GM21367 (cell line): Measurements from ENCODE around the gene PRXL2B.

Experiments
- ATAC-seq: cut with Tn5 transposase; IDR thresholded peaks from one replicate; pipeline ENCODE4 v1.9.1; 2021; ENCODE audit not compliant: unreplicated experiment

Gene PRXL2B

DNA sequence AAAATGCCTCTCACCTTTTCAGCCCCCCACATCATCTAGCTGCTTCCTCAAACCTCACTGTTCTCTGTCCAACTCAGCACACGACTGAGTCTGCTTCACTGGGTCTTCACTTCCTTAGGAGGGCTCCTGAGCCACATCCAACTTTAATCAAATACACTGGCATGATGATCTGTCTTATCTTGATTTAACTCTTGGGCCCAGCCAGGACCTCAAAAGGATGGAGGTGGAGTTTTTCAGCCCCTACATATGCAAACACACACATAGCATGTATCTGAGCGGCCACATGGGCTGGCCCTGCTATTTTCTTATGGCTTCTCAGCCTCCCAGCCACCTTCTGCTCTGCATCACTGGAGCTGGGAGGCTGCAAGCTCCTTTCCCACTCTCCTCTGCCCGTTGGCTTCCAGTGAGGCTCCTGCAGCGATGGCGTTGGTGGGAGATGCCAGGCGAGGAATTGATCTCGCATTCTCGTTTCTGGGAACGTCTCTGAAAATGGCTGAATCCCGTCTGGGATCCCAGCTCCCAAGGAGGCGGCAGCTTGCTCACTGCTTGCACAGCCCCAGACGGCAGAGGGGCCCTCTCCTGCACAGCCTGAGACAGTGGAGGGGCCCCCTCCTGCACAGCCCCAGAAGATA lies 1.8 kb upstream of the PRXL2B start:
- peak; percentile 1 for ATAC-seq

DNA sequence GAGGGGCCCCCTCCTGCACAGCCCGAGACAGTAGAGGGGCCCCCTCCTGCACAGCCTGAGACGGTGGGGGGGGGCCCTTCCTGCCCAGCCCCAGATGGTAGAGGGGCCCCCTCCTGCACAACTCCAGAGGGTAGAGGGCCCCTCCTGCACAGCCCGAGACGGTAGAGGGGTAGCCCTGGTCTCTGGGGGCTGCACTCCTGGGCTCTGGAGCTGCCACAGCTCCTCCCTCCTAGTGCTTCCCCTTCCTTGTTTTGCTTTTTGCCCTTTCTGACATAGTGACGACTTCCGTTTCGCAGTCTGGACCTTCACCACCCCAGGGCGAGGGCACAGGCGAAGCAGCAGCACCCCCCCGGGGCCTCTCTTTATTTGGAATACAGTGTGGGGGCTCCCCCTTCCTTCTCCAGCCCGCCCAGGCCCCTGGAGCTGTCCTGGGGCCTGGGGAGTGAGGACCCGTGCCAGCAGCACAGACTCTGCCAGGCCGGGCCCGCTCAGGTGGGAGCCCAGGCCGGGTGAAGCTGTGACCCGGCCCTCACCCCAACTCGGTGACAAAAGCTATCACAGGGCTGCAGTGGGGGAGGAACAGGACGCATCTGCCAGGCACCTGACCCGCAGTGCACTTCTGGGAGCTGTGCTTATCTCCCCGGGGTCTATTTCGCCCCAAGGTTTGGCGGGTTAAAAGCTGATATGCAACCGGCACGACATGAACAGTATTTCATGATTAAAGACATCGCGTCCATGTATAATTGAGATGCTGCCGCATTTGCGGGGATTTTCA lies 1.1 kb upstream of the PRXL2B start:
- peak; percentile 33 for ATAC-seq

DNA sequence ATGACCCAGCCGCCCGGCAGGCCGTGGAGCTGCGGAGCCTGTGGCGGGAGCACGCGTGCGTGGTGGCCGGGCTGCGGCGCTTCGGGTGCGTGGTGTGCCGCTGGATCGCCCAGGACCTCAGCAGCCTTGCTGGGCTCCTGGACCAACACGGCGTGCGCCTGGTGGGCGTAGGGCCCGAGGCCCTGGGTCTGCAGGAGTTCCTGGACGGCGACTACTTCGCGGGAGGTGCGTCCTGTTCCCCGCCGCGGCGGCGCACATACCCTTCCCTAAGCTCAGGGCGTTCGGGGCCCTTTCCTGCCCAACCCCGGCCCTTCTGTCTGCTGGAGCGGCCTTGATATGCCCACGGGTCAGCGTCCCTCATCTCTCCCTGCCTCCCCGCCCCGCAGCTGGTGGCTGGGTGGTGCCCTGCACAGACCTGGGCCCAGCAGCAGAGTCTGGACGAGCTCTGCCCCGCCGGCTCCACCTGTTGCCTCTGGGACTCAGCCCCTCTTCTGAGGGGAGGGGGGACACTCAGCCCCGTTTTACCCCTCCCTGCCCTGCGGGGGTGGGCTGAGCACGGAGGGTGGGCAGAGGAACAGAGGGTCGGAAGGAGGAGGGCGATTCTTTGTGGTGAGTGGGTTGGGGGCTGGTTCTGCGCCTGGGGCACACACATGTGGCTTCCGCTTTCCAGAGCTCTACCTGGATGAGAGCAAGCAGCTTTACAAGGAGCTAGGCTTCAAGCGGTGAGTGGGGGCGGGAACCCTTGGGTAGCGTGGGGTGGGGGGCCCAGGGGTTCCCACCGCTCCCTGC lies 688 bp downstream of the PRXL2B start:
- ATAC-seq = no peak

DNA sequence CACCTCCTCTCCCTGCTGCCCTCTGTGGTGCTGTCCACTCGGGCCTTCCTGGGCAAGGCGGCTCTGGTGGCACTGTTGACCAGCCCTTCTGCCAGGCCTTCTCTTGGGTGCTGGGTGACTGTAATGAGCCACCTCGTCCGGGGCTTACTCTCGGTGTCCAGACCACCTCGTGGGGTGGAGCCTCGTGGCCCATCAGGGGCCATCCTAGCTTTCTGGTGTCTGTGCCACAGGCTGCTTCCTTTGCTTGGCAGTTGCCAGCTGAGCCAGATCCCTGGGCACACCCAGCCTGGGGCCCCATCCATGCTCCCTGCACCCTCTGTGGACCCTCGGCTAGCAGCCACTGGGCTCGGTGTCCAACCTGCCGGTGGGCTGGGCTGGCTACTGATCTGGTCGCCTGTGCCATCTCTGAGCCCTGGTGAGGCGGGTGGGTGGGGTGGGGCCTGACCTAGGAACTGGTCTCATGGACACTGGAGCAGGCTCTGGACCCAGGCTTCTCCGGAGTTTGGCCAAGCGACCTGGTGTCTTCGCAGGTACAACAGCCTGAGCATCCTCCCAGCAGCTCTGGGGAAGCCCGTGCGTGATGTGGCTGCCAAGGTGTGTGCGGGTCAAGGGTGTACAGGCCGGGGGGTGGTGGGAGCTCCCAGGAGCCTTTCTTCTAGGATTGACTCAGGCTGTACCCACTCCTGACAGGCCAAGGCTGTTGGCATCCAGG lies 1.4 kb downstream of the PRXL2B start:
- ATAC-seq = no peak

DNA sequence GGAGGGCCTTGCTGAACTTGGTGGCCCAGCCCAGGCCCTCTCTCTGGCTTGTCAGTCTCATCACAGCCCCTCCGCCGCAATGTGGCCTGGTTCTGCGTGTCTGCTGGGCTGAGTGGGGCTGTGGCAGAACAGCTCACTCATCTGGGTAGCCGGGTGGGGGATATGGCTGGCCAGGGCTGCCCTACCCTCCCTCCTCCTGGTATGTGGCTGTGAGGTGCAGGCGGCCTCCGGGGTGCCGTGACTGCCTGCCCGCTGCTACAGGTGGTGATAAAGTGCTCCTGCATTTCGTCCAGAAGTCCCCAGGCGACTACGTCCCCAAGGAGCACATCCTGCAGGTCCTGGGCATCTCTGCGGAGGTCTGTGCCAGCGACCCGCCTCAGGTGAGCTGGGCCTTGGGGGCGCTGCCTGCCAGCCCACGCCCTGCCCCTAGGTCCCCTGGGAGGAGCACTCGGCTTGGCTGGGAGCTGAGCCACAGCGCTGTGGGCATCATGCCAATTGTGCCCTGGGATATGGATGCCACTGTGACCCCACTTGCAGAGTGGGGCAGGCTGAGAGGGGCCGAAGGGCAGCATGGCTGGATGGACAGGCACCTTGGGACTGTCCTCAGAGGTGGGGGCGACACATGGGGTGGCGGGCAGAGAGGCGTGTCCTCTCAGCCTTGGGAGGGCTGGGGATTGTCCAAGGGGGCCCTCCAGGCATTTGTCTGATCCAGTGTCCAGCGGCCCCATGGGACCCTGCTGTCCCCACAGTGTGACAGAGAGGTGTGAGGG lies 2.3 kb downstream of the PRXL2B start:
- ATAC-seq = no peak

DNA sequence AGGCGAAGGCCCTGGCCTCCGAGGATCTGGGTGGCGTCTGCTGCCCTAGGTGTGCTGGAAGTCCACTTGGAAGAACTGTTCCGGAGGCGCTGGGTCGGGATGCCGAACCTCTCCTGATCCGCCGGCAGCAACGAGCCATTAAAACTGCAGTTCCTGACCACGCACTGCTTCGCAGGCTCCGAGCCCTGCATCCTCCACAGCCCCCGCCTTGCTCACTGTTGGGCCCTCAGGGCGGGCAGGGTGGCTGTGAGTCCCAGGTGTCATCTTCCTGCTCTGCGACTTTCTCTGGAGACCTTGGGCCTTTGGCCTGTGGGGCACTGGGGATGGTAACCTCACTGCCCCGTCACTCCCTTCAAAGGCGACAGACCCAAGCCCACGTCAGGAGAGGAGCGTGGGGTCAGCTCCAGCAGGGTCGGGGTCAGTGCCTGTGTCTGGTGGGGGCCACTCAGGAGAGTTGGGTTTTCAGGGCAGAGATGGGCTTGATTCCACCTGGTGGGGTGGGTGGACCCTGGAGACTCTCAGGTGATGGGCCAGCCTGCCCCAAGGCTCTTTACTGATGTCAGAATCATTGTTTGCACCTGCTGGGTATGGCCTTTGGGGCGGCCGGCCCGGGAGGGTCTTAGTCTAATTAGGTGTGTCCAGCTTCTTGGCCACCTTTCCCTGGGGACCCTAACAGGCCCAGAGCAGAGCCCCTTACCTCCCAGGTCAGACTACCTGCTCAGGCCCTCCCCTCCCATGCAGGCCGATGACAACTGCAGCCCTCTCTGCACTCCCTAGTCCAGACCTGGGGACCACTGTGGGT lies 3.1 kb downstream of the PRXL2B start:
- no peak for ATAC-seq

DNA sequence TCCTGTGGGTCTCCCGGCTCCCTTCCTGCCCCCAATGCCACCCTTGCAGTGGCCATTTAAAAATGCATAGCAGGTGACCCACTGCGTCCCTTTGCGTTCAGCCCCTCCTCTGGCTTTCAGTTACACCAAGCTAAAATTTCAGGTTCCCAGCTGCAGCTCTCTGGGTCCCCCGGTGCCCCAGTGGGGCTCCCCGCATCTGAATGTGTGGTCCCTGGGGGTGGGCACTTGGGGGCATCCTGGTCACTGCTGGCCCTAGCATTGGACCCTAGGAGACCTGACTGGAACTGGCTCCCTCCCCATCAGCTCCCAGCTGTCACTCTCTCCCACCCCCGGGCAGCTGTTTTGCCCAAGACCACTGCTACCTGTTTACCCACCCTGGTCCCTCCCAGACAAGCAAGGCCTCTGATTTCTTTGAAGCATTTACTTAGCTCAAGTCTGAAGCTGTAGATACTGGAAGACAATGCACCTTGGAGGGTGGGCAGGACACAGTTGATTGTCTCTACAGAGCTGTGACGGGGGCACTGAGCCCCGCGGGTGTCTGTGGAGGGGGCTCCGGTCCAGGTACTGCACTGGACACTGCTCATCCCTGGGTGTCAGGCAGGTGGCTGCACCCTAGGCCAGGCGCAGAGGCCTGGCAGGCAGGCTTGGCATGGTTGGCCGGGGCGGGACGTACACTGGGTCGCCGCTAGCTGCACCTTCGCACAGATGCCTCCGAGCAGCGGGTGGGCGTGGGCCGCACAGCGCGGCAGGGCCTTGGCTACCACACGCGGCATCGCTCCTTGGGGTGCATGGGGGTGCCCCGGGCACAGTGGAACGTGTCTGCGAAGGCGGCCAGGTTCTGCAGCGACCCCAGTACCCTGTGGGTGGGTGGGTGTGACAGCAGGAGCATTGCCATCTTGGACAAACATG lies 3.9 kb downstream of the PRXL2B start:
- no peak for ATAC-seq

DNA sequence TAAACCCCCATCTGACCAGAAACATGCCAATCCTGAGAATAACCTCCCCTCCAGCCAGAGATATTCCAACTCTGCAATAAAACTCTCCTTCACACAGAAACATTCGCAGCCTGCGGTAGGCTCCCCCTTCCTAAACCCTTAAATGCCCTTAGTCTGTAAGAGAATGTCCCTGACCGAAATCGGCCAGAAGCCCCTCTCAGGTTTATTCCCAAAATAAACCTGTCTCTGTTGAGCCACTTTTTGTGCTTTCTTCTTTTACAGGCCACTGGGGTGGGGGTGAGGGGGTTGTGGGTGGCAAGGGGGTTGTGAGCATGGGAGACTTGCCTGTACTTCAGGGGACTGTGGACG lies 4.6 kb downstream of the PRXL2B start:
- no peak for ATAC-seq

DNA sequence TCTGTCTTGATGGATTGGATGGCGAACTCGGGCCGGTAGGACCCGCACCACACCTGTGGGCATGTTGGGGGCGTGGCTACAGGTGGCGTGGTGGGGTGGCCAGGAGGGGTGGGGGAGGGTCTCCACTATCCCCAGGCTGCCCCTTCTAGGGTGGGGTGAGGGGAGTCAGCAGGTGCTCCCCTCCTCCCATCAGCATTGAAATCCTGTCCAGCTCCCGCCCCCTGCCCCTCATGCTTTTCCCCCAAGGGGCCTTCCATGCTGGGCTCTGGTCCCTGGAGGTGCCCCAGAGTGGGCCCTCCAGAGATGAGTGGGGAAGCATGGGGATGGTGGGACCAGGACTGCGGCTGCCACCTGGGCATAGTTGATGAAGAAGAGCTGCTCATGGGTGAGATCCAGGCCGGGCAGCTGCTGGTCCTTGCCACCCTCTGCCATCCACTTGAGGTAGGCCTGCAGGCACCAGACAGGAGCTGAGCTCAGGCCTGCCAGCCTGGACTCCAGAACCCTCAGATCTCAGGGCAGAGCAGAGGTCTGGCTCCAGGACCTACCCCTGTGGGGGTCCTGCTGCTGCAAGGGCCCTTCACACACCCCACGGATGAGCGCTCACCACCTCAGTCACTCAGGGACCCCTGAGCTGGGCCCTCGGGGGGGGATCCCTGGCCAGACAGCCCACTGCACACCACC lies 5.1 kb downstream of the PRXL2B start:
- ATAC-seq = no peak

DNA sequence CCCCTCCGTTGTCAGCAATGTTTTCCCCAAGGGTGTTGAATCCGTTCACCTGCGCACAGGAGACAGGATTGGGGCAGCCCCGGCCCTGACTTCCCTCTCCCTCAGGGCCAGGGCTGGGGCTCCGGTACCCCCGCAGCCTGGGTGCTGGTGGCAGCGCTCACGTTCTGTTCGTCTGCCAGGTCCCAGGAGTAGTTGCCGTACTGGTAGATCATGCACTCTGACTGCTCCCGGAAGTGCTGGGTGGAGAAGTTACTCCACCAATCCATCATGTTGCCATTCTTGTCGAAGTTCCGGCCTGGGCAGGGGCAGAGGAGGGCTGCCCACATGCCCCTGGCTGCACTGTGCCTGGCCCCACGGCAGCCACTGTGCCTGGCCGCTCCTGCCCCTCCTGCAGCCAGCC lies 6.1 kb downstream of the PRXL2B start:
- ATAC-seq = no peak

DNA sequence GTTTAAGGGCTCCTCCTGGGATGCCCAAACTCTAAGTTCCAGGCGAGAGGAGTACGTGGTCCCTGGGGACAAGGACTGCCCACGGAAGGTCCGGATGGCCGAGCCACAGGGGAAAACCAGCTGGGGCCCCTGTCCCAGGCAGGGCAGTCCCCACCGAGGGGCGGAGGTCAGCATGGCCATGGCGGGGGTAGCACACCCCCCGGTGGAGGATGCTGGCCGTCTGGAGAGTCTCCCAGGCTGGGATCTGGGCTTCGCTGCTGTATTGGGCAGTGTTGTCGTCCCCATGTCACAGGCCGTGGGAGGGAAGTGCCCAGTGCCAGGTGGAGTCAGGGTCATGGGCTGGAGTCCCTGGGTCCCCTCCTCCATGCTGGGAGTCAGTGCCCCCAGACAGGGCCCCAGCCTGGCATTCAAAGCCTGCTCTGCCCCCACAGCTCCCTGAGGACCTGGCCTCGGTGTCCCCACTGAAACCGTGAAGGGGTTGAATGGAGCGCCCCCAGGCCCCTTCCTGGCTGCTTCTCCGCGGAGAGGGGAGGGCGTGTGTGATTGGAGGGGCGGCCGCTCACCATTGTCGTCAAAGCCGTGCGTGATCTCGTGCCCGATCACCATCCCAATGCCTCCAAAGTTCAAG lies 6.8 kb downstream of the PRXL2B start:
- ATAC-seq = no peak

DNA sequence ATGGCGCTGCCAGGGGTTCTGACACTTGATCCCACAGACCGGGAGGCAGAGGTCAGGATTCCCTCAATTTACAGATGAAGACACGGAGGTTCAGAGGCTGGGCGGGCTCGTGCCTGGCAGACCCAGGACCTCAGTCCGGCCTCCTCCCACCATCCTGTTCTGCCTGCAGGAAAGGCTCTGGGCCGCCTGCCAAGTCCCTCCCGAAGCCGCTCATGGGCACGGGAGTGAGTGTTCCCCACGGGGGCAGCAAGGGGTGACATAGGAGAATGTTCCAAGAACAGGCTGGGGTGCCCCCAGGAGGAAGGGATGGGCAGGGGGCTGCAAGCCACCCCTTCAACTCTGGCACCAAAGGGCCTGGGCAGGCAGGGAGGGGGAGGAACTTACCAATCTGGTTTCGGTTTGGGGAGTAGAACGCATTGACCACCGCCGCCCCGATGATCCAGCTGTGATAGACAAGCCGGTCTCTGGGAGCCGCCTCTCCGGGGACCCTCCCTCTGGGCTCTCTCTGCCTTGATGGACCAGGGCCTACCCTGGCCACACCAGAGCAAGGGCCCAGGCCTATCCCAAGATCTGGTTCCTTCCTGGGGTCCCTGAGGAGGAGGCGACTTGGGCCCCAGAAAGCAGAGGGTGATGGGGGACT lies 7.5 kb downstream of the PRXL2B start:
- ATAC-seq = no peak

DNA sequence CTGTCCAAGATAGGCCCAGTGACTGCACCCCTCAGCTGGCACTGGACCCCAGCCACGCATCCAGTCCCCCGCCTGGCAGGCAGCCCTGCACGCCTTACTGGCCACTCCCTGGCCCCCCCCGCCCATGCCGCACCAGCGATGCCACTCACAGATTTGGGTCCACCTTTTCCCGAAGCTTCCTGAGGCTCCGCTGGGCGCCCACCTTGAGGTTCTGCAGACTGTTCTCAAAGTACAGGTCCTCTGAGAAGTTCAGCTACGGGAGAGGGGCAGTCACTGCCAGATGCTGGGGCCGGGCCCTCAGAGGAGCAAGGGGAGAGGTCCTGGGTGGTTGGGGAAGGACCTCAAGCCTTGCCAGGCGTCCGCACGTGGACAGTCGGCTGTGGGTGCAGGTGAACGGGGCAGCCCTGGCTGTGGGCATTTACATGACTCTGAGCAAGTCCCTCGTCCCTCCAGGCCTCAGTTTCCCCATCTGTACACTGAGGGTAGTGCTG lies 8.1 kb downstream of the PRXL2B start:
- ATAC-seq = no peak

DNA sequence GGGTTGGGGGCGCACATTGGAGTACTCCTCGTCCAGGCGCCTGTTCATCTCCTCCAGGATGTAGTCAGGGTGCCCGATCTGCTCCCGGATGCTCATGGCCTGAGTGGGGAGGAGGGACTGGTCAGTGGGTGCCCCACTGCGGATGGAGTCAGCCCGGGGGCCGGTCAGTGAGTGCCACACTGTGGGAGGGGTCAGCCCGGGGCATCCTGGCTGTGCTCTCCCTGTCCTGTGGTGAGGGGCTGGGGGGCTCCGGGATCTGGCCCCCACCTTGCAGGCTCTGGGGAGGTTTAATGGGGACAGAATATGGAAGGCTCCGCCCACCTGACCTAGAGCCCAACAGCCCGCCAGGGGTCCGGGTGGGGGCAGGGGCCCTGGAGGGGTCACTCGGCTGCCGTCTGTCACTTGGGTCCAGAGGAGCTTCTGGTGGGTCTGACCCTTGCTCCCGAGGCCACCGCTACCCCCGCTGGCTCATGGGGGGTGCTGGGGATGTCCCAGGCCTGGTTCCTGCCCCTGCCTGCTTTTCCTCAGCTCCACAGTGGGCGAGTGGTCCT lies 8.8 kb downstream of the PRXL2B start:
- ATAC-seq = no peak

DNA sequence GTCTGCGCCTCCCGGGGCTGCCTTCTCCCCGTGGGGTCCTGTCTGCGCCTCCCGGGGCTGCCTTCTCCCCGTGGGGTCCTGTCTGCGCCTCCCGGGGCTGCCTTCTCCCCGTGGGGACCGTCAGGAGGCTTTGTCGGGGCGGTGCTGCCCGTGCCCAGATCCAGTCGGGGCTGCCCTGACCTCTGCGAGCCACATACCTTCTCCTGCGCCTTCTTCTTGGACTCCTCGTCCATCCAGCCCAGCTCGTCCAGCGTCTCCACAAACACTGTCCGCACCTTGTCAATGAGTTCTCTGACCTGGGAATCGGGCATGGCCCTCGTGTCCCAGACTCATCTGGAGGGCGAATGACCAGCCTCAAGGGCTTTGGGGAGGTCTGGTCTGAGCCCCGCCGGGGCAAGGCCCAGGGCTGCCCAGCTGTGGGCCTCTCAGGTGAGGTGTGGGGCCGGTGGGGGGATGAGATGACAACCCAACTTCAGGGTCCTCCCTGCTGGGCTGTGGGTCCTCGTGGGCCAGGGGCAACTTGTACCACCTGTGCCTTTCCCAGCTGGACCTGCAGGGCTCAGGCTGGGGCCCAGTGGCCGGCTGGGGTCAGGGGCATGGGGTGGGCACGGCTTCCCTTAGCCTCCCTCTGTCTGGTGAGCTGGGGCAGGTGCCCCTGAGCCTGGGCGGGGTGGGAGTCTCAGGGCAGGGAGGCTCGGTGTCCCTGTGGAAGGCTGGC lies 9.4 kb downstream of the PRXL2B start:
- no peak for ATAC-seq
